Suprapubic skin (tissue), 4 donors: ENCODE data around the gene NCKAP5. TPM values are rescaled to one million over a fixed set of nuclear protein-coding genes. Genes with fewer than 3 reads are reported as not detected.
A peak's percentile ranks its signal among the peaks of the same experiment; 100 is the strongest.

Experiments
- DNase-seq, 2 donors: peaks; one replicate each; pipeline ENCODE4 v3.0.0-alpha.2; 2019; ENCODE audit warnings: low spot score in 2 of 2
- H3K27ac ChIP-seq: fragments of 200-600 bp; sonication (generic); one replicate; pipeline ENCODE4 v1.5.1; 2019
- H3K27me3 ChIP-seq: fragments of 200-600 bp; sonication (generic); one replicate; pipeline ENCODE4 v1.5.1; 2019
- H3K36me3 ChIP-seq: fragments of 200-600 bp; sonication (generic); one replicate; pipeline ENCODE4 v1.5.1; 2019
- H3K4me1 ChIP-seq: fragments of 200-600 bp; sonication (generic); one replicate; pipeline ENCODE4 v1.5.1; 2019
- H3K4me3 ChIP-seq: fragments of 200-600 bp; sonication (generic); one replicate; pipeline ENCODE4 v1.5.1; 2019; ENCODE audit warnings: mild to moderate bottlenecking
- H3K9me3 ChIP-seq: fragments of 200-600 bp; sonication (generic); one replicate; pipeline ENCODE4 v1.5.1; 2019
- EP300 ChIP-seq: sonication (generic); formaldehyde crosslinking; IDR thresholded peaks from one replicate; pipeline ENCODE4 v1.6.1; 2017; ENCODE audit warnings: antibody characterized with exemption
- POLR2A ChIP-seq, 2 donors: fragments of 450-650 bp; IDR thresholded peaks; one replicate each; pipeline ENCODE4 v1.6.1; 2017; ENCODE audit warnings: antibody characterized with exemption in 2 of 2, mild to moderate bottlenecking in 2 of 2, moderate library complexity in 2 of 2
- POLR2AphosphoS5 ChIP-seq, 3 donors: sonication (generic); formaldehyde crosslinking; IDR thresholded peaks; one replicate each; pipeline ENCODE4 v1.6.1; 2017; ENCODE audit warnings: antibody characterized with exemption in 3 of 3
- WGBS: methylation state at CpG from one replicate; pipeline ENCODE4 v1.1.5; 2018; 5-methylcytosine and 5-hydroxymethylcytosine counted together
- total RNA-seq, 4 donors: library from RNA; depleted of rRNA; stranded (reverse); fragments of >200 nt; gene quantifications; one replicate each; pipeline ENCODE4 v1.1.0, GENCODE V29; 2016
- TF ChIP-seq, protein P1 (sequence below), 2 donors: fragments of 200-600 bp in 1 of 2; fragments of 450-650 bp in 1 of 2; sonication (generic) in 1 of 2; IDR thresholded peaks; one replicate each; pipeline ENCODE4 v1.5.1; 2016 to 2019; ENCODE audit warnings: antibody characterized with exemption in 2 of 2, mild to moderate bottlenecking in 1 of 2, moderate library complexity in 1 of 2

Gene NCKAP5
- total RNA-seq, 4 donors from 2014 or later = 2.8 to 6.4 (median 4.2) TPM

DNA sequence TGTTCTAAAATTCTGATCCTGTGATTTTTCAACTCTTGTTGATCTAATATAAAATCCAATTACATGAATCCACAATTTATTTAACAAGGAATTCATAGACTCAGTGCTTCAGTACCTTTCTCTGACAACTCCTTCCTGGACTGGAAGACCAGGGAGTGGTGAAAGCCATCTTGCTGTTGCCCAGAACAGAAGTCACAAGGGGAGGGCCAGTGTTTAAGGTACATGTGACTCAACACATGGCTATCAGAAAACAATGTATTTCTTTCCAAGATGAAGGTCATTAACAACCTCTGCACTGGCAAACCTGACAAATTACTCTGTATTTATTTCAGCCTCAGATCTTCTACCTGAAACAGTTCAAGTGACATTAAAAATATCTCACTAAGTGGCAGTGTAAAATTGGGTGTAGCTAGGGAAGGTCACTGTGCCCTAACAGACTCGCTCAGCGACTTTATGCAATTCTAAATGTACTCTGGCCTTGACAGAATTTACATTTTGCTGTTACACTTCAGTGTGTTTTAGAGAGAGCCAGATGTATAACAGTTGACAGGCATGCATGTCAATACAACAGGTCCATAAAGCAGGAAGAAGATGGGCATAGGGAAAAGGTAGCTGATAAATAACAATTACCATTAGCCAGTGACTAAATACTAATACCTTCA lies 75.4 kb downstream of the NCKAP5 start:
- no peak overlapping the region for H3K4me3 ChIP-seq
- H3K4me1 ChIP-seq = peaks cover 6% of the 10 kb centered on the region
- no peaks in the 10 kb centered on the region for H3K36me3 ChIP-seq
- H3K27me3 ChIP-seq = no peaks in the 10 kb centered on the region
- WGBS = 83% methylated on average over 2 of the region's 2 CpGs
- no peak overlapping the region for H3K27ac ChIP-seq
- TF ChIP-seq, protein P1, sequence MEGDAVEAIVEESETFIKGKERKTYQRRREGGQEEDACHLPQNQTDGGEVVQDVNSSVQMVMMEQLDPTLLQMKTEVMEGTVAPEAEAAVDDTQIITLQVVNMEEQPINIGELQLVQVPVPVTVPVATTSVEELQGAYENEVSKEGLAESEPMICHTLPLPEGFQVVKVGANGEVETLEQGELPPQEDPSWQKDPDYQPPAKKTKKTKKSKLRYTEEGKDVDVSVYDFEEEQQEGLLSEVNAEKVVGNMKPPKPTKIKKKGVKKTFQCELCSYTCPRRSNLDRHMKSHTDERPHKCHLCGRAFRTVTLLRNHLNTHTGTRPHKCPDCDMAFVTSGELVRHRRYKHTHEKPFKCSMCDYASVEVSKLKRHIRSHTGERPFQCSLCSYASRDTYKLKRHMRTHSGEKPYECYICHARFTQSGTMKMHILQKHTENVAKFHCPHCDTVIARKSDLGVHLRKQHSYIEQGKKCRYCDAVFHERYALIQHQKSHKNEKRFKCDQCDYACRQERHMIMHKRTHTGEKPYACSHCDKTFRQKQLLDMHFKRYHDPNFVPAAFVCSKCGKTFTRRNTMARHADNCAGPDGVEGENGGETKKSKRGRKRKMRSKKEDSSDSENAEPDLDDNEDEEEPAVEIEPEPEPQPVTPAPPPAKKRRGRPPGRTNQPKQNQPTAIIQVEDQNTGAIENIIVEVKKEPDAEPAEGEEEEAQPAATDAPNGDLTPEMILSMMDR (IDR thresholded peaks at IDR 0.05) = no peak
- TF ChIP-seq POLR2A (IDR thresholded peaks at IDR 0.05) (no peak), POLR2AphosphoS5 (IDR thresholded peaks at IDR 0.05) (no peak), EP300 (no peak)
- no peaks in the 10 kb centered on the region for H3K9me3 ChIP-seq
- no peak for DNase-seq

DNA sequence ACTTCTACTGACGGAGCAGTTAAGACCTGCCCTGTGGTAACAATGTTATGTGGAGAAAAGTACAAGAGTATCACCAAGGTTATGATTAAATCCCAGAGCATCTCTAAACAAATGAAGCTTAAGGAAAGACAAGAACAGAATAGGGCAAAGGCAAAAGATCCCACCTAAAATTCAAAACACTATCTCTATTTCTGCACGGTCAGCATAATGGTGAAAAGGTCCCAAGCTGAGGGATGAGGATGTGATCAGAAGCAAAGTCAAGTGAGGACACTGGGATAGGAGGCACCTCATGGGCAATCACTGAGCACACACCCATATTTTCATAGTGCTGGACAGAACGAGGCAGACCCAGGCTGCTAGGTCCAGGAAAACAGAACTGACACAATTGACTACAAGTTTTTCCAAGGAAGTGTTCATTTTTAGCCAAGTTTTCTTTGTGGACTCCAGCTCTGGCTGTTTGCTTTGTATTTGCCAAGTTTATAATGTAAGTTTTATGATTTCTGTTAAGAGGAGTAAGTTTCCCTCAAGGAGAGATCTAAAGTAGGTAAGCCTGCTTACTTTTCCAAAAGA lies 77.8 kb downstream of the NCKAP5 start:
- Histone ChIP-seq H3K36me3 (no peaks in the 10 kb centered on the region), H3K4me1 (peaks cover 6% of the 10 kb centered on the region), H3K27ac (no peak overlapping the region), H3K4me3 (no peak overlapping the region), H3K27me3 (no peaks in the 10 kb centered on the region), H3K9me3 (no peaks in the 10 kb centered on the region)
- no peak for TF ChIP-seq POLR2AphosphoS5 (IDR thresholded peaks at IDR 0.05)
- TF ChIP-seq, protein P1 (IDR thresholded peaks at IDR 0.05) = no peak
- no peak for TF ChIP-seq POLR2A (IDR thresholded peaks at IDR 0.05)
- no peak for TF ChIP-seq EP300
- 54% methylated on average over 3 of the region's 3 CpGs for WGBS
- no peak for DNase-seq

DNA sequence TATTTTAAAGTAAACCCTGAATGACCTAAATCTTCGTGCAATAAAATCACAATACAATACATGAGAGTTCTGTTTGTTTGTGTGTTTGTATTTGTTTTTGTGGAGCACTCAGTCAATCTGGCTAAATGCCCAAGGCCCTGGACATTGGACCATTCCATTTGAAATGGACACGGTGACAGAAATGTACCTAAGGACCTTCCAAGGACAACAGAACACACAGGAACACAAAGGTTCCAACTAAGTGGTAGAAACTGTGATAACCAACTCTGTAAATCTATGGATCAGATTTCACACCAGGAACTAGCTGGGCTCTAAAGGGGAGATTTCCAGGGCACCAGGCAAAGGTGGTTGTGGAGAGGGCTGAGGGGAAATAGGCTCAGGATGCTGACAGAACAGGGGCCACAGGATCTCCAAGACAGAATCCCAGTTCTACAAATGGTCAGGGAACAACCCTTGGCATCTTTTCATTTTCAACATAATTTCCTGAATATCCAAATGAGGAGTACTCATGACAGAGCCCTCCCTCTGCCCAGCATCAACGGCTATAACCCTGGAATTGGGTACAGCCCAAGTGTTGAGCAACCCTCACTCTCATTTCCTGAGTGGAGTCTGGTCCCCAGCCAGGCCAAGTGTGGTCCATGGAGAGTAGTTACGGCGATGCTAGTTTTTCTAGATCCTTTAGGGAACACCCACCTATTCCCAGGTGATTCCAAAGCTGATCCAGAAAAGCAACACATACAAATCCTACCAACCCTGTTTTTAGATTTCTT lies 78.4 kb downstream of the NCKAP5 start:
- peak; percentile 67 to 80 for DNase-seq
- TF ChIP-seq POLR2AphosphoS5 (IDR thresholded peaks at IDR 0.05) (no peak), EP300 (no peak), POLR2A (IDR thresholded peaks at IDR 0.05) (no peak)
- TF ChIP-seq, protein P1 (IDR thresholded peaks at IDR 0.05) = no peak
- no peaks in the 10 kb centered on the region for H3K36me3 ChIP-seq
- WGBS = 56% methylated on average over 5 of the region's 5 CpGs
- H3K4me1 ChIP-seq = peaks cover 6% of the 10 kb centered on the region
- no peaks in the 10 kb centered on the region for H3K9me3 ChIP-seq
- H3K4me3 ChIP-seq = no peak overlapping the region
- H3K27ac ChIP-seq = no peak overlapping the region
- H3K27me3 ChIP-seq = no peaks in the 10 kb centered on the region

DNA sequence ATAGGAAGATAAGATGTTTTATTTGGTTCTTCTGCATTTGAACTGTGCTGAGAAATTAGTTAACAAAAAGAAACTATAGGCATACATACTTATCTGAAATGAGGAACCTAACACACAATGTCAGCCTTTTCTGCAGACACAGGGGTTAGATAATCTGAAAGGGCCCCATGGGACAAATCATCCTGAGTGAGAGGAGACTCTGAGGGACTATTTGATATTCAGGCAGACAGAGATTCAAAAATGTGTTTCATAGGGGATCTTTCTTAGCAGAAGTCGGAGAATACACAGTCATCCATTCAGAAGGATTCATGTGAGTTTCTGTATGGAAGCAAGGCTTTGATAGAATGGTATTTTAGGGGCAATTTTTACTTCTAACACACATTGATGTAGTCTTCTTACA lies 79.1 kb downstream of the NCKAP5 start:
- H3K36me3 ChIP-seq = no peaks in the 10 kb centered on the region
- no peak for TF ChIP-seq POLR2AphosphoS5 (IDR thresholded peaks at IDR 0.05)
- TF ChIP-seq, protein P1 (IDR thresholded peaks at IDR 0.05) = no peak

DNA sequence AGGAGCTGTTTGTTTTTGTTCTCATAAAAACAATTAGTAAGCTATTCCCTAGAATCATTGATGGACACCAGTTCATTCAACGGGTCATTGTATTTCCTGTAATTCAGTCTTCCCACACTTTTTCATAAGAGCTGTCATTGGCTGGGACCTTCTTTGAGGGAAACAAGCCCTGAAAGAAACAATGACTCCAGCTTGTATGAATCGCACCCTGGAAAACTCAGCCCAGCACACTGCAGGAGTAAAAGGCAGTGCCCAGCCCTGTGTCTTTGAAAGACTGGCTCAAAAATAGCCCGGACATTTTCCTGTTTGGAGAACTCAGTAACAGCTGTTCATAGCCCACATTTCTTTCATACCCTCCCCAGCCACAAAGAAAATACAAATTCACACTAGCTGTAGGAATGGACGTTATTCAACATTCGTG lies 81.5 kb downstream of the NCKAP5 start:
- Histone ChIP-seq H3K27me3 (no peaks in the 10 kb centered on the region), H3K36me3 (no peaks in the 10 kb centered on the region), H3K4me3 (no peak overlapping the region), H3K27ac (no peak overlapping the region), H3K9me3 (no peaks in the 10 kb centered on the region), H3K4me1 (peaks cover 10% of the 10 kb centered on the region)
- TF ChIP-seq POLR2A (IDR thresholded peaks at IDR 0.05) (no peak), EP300 (no peak), POLR2AphosphoS5 (IDR thresholded peaks at IDR 0.05) (no peak)
- WGBS = 39% methylated on average over 5 of the region's 5 CpGs
- DNase-seq = no peak

More for the DNA sequence above, 79.1 kb downstream of the NCKAP5 start:
- 91% methylated on average over 1 of the region's 1 CpG for WGBS
- Histone ChIP-seq H3K9me3 (no peaks in the 10 kb centered on the region), H3K4me3 (no peak overlapping the region), H3K4me1 (peaks cover 6% of the 10 kb centered on the region), H3K27ac (no peak overlapping the region), H3K27me3 (no peaks in the 10 kb centered on the region)
- DNase-seq = no peak
